Muscle of leg (tissue), 11 donors: Measurements from ENCODE around the gene IFNG-AS1. TPM values are rescaled to one million over a fixed set of nuclear protein-coding genes. Genes with fewer than 3 reads are reported as not detected.

Source experiments
- DNase-seq: peaks from one replicate; pipeline ENCODE4 v3.0.0; 2013
- H3K27ac ChIP-seq: one replicate; pipeline ENCODE4 v1.5.1; 2013; ENCODE audit warnings: mild to moderate bottlenecking, low read length, control low read depth
- H3K27me3 ChIP-seq: one replicate; pipeline ENCODE4 v1.6.1; 2013; ENCODE audit warnings: low read length; ENCODE audit not compliant: control insufficient read depth, insufficient read depth
- H3K36me3 ChIP-seq: one replicate; pipeline ENCODE4 v1.6.1; 2013; ENCODE audit warnings: low read length; ENCODE audit not compliant: control insufficient read depth, insufficient read depth
- H3K4me1 ChIP-seq: one replicate; pipeline ENCODE4 v1.6.1; 2013; ENCODE audit warnings: low read length; ENCODE audit not compliant: control insufficient read depth, insufficient read depth
- H3K4me3 ChIP-seq: one replicate; pipeline ENCODE4 v1.5.1; 2013; ENCODE audit warnings: low read length, control low read depth
- H3K9me3 ChIP-seq: replicated peaks from 2 replicates; pipeline ENCODE4 v1.6.1; 2013; ENCODE audit warnings: low read depth, low read length; ENCODE audit not compliant: control insufficient read depth
- WGBS: methylation state at CpG from one replicate; pipeline ENCODE4 v1.1.5; 2013; ENCODE audit warnings: missing lambda C conversion rate; ENCODE audit not compliant: insufficient coverage; 5-methylcytosine and 5-hydroxymethylcytosine counted together
- polyA plus RNA-seq, 8 donors: library from polyadenylated mRNA; unstranded; fragments of 120-200 nt; gene quantifications; one replicate each; pipeline versions ENCODE4 v1.2.1 to v1.2.3, GENCODE V29; 2013; ENCODE audit warnings: inconsistent platforms in 1 of 8, low replicate concordance in 1 of 8; ENCODE audit not compliant: insufficient read length in 8 of 8, insufficient read depth in 1 of 8
- total RNA-seq: library from RNA; stranded (reverse); fragments of 120-200 nt; gene quantifications from one replicate; pipeline ENCODE4 v1.2.4, GENCODE V29; 2013

Gene IFNG-AS1
- total and polyA plus RNA-seq, 9 donors: 0.12 to 0.80 (median 0.31) TPM; not detected in 1

GRCh38 chr12:68063900-68064590 is 74.8 kb downstream of the IFNG-AS1 start:
- Histone ChIP-seq H3K27ac (no peak overlapping the region), H3K4me3 (no peak overlapping the region), H3K36me3 (no peaks in the 10 kb centered on the region), H3K27me3 (peaks cover 3% of the 10 kb centered on the region), H3K9me3 (peaks cover 8% of the 10 kb centered on the region), H3K4me1 (no peaks in the 10 kb centered on the region)
- DNase-seq: no peak
- WGBS: 71% methylated on average over 4 of the region's 6 CpGs

- peaks cover 3% of the 10 kb centered on the region for H3K27me3 ChIP-seq
- no CpG with 5 or more reads among the region's 1 CpG for WGBS
- no peak overlapping the region for H3K27ac ChIP-seq
- H3K36me3 ChIP-seq: no peaks in the 10 kb centered on the region
- no peak overlapping the region for H3K4me3 ChIP-seq
- no peaks in the 10 kb centered on the region for H3K4me1 ChIP-seq
- H3K9me3 ChIP-seq: peaks cover 8% of the 10 kb centered on the region
- DNase-seq: no peak
Observed at GRCh38 chr12:68065163-68065562, 75.9 kb downstream of the IFNG-AS1 start.

- no peaks in the 10 kb centered on the region for H3K36me3 ChIP-seq
- no peaks in the 10 kb centered on the region for H3K4me1 ChIP-seq
- H3K9me3 ChIP-seq: peaks cover 8% of the 10 kb centered on the region
- no peak overlapping the region for H3K4me3 ChIP-seq
- no peak for DNase-seq
- no peak overlapping the region for H3K27ac ChIP-seq
- H3K27me3 ChIP-seq: peaks cover 3% of the 10 kb centered on the region
- 67% methylated on average over 1 of the region's 1 CpG for WGBS
Observed at GRCh38 chr12:68065687-68066086, 76.4 kb downstream of the IFNG-AS1 start.

- WGBS: 81% methylated on average over 5 of the region's 6 CpGs
- H3K4me1 ChIP-seq: no peaks in the 10 kb centered on the region
- peaks cover 3% of the 10 kb centered on the region for H3K27me3 ChIP-seq
- no peak overlapping the region for H3K4me3 ChIP-seq
- no peaks in the 10 kb centered on the region for H3K36me3 ChIP-seq
- no peak for DNase-seq
- H3K9me3 ChIP-seq: peaks cover 8% of the 10 kb centered on the region
- H3K27ac ChIP-seq: no peak overlapping the region
Observed at GRCh38 chr12:68067762-68068376, 78.6 kb downstream of the IFNG-AS1 start.

- H3K27ac ChIP-seq: no peak overlapping the region
- WGBS: 89% methylated on average over 1 of the region's 3 CpGs
Observed at GRCh38 chr12:68069275-68069674, 80.0 kb downstream of the IFNG-AS1 start.

More at GRCh38 chr12:68069275-68069674, 80.0 kb downstream of the IFNG-AS1 start:
- H3K36me3 ChIP-seq: no peaks in the 10 kb centered on the region
- H3K27me3 ChIP-seq: no peaks in the 10 kb centered on the region
- no peak for DNase-seq
- H3K9me3 ChIP-seq: peaks cover 6% of the 10 kb centered on the region
- H3K4me3 ChIP-seq: no peak overlapping the region
- no peaks in the 10 kb centered on the region for H3K4me1 ChIP-seq

Other genes with a start within 250 kb of the IFNG-AS1 start
- gene IFNG, start 170.3 kb downstream of the IFNG-AS1 start, total RNA-seq: not detected
- gene IFNG, start 170.3 kb downstream of the IFNG-AS1 start, polyA plus RNA-seq: not detected
- not detected for gene IL26, start 236.4 kb downstream of the IFNG-AS1 start, total RNA-seq
- gene IL26, start 236.4 kb downstream of the IFNG-AS1 start, polyA plus RNA-seq: not detected